ENCODE data around the gene RABL2A. TPM values are rescaled to one million over a fixed set of nuclear protein-coding genes. Genes with fewer than 3 reads are reported as not detected.
"Not testable (repeated sequence)": the region's sequence is repeated elsewhere in the genome, so short reads cannot be mapped to it uniquely, and the experiment has no call there.

RABL2A gene
- total RNA-seq, 1 experiment from 2014 or later, result 11.4 TPM

GRCh38 chr2:113632849-113633345 lies 5.8 kb downstream of the RABL2A start:
- H2BK15ac ChIP-seq (ENCODE audit: low read depth, low read length); H3K23me2 ChIP-seq (ENCODE audit: insufficient read length, low read depth, low read length, poor library complexity, severe bottlenecking): not testable (repeated sequence)

GRCh38 chr2:113635358-113635757 lies 8.3 kb downstream of the RABL2A start:
- not testable (repeated sequence) for H3K23me2 ChIP-seq (ENCODE audit: insufficient read length, low read depth, low read length, poor library complexity, severe bottlenecking); H3K27me3 ChIP-seq (ENCODE audit: insufficient read depth, low read length); H2AK5ac ChIP-seq (ENCODE audit: insufficient read length, low read length); H3K79me1 ChIP-seq (ENCODE audit: insufficient read depth, low read depth, low read length, poor library complexity, severe bottlenecking); H2BK15ac ChIP-seq (ENCODE audit: low read depth, low read length); H3T11ph ChIP-seq (ENCODE audit: low read length); H3K27ac Mint-ChIP-seq; H3K4me1 Mint-ChIP-seq; H3K18ac ChIP-seq (ENCODE audit: insufficient read length, low read depth, low read length); H3K4ac ChIP-seq (ENCODE audit: low read depth, low read length); H3K56ac ChIP-seq (ENCODE audit: insufficient read length, low read depth, low read length); H4K8ac ChIP-seq (replicated peaks; ENCODE audit: insufficient read length, low read depth, low read length); H3K4me3 Mint-ChIP-seq; H2BK12ac ChIP-seq (ENCODE audit: insufficient read length, low read depth, low read length); H2BK5ac ChIP-seq (ENCODE audit: insufficient read length, low read length); H3K14ac ChIP-seq (ENCODE audit: insufficient read depth, low read length); H3K9ac ChIP-seq (ENCODE audit: extremely low read depth, insufficient read length, low read length); H3K4me1 ChIP-seq (ENCODE audit: insufficient read depth, low read length); H2AFZ ChIP-seq (ENCODE audit: low read length); H3K9me3 Mint-ChIP-seq; H3K23ac ChIP-seq (ENCODE audit: insufficient read length, low read depth, low read length); DNase-seq; H3K79me2 ChIP-seq (ENCODE audit: insufficient read depth, low read length); H4K91ac ChIP-seq (ENCODE audit: insufficient read length, low read depth, low read length); H4K20me1 ChIP-seq (ENCODE audit: control insufficient read depth, insufficient read depth, insufficient read length); H3K4me2 ChIP-seq (ENCODE audit: insufficient read depth, insufficient read length, low read length); H4K5ac ChIP-seq (ENCODE audit: insufficient read length, low read depth, low read length); H2BK20ac ChIP-seq (ENCODE audit: low read depth, low read length, poor library complexity, severe bottlenecking); H2BK120ac ChIP-seq (ENCODE audit: low read depth, low read length, poor library complexity, severe bottlenecking); H3K27ac ChIP-seq (ENCODE audit: insufficient read length, low read depth, low read length); H3K9me3 ChIP-seq (ENCODE audit: control insufficient read depth, low read depth, low read length)
- WGBS (ENCODE audit: extremely low coverage, insufficient read length, low lambda C conversion rate), result no CpG with 5 or more reads among the region's 12 CpGs
- Mint-ChIP-seq H3K36me3 (ENCODE audit: insufficient read depth in 1 of 3, low read depth in 3 of 3) (peaks cover 5 to 19% (median 9%) of the 10 kb centered on the region in 3 experiments; a peak in 5 of 7 replicates), H3K27me3 (ENCODE audit: low read depth) (peaks cover 13% of the 10 kb centered on the region)

More at GRCh38 chr2:113632849-113633345, 5.8 kb downstream of the RABL2A start:
- H2BK12ac ChIP-seq (ENCODE audit: insufficient read length, low read depth, low read length); H3T11ph ChIP-seq (ENCODE audit: low read length); H3K9me3 ChIP-seq (ENCODE audit: control insufficient read depth, low read depth, low read length); H3K14ac ChIP-seq (ENCODE audit: insufficient read depth, low read length); H3K18ac ChIP-seq (ENCODE audit: insufficient read length, low read depth, low read length); DNase-seq; H3K4me3 Mint-ChIP-seq; H3K9me3 Mint-ChIP-seq; H4K91ac ChIP-seq (ENCODE audit: insufficient read length, low read depth, low read length); H3K27ac Mint-ChIP-seq; H2BK120ac ChIP-seq (ENCODE audit: low read depth, low read length, poor library complexity, severe bottlenecking); H3K27me3 Mint-ChIP-seq (ENCODE audit: low read depth); H3K79me1 ChIP-seq (ENCODE audit: insufficient read depth, low read depth, low read length, poor library complexity, severe bottlenecking); H2BK20ac ChIP-seq (ENCODE audit: low read depth, low read length, poor library complexity, severe bottlenecking); H2BK5ac ChIP-seq (ENCODE audit: insufficient read length, low read length); H3K9ac ChIP-seq (ENCODE audit: extremely low read depth, insufficient read length, low read length); H3K4ac ChIP-seq (ENCODE audit: low read depth, low read length); H4K20me1 ChIP-seq (ENCODE audit: control insufficient read depth, insufficient read depth, insufficient read length); H3K79me2 ChIP-seq (ENCODE audit: insufficient read depth, low read length); H4K5ac ChIP-seq (ENCODE audit: insufficient read length, low read depth, low read length); H3K23ac ChIP-seq (ENCODE audit: insufficient read length, low read depth, low read length); H2AFZ ChIP-seq (ENCODE audit: low read length); H3K4me1 Mint-ChIP-seq; H3K27ac ChIP-seq (ENCODE audit: insufficient read length, low read depth, low read length); H2AK5ac ChIP-seq (ENCODE audit: insufficient read length, low read length); H4K8ac ChIP-seq (replicated peaks; ENCODE audit: insufficient read length, low read depth, low read length); H3K4me1 ChIP-seq (ENCODE audit: insufficient read depth, low read length); H3K56ac ChIP-seq (ENCODE audit: insufficient read length, low read depth, low read length); H3K4me2 ChIP-seq (ENCODE audit: insufficient read depth, insufficient read length, low read length); H3K27me3 ChIP-seq (ENCODE audit: insufficient read depth, low read length): not testable (repeated sequence)
- peaks cover 5 to 23% (median 13%) of the 10 kb centered on the region in 3 experiments; a peak in 5 of 7 replicates for H3K36me3 Mint-ChIP-seq (ENCODE audit: insufficient read depth in 1 of 3, low read depth in 3 of 3)
- no CpG with 5 or more reads among the region's 4 CpGs for WGBS (ENCODE audit: extremely low coverage, insufficient read length, low lambda C conversion rate)

All from H9 (cell line).